Fibroblast of villous mesenchyme (primary cell): Measurements from ENCODE around the gene PPP3CB. TPM values are rescaled to one million over a fixed set of nuclear protein-coding genes. Genes with fewer than 3 reads are reported as not detected.

Experiments used
- DNase-seq: peaks from one replicate; pipeline ENCODE4 v3.0.0-alpha.2; 2010; ENCODE audit warnings: low read depth
- H3K4me3 ChIP-seq: 2 replicates; pipeline ENCODE4 v1.5.1; 2011; ENCODE audit warnings: low read depth, mild to moderate bottlenecking, low read length
- total RNA-seq: library from RNA; depleted of rRNA; stranded (reverse); fragments of >200 nt; gene quantifications from 2 replicates; pipeline ENCODE4 v1.2.3, GENCODE V29; 2012
- TF ChIP-seq, protein P1 (sequence below): IDR thresholded peaks from 2 replicates; pipeline ENCODE4 v1.5.1; 2012; ENCODE audit warnings: low read depth, mild to moderate bottlenecking, low read length; ENCODE audit not compliant: insufficient read depth

Gene PPP3CB
- total RNA-seq, 1 donor = 27.2 TPM

DNA sequence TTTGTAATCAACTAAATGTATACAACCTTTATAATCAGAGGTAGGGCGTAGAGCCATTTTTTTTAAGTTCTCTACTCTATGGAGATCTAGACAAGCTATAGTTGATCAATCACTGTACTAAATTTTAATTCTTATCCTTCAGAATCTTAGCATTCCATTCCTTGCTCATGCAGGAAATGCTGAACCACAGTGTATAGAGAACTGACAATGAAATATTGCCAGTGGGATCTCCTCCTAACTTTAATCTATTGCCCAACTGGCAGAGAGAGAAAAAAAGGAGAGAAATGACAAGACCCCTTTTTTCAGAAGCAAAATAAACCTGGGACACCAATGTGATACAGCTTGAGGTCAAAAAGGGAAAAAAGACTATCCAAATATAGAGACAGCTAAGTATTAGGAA lies 26.4 kb upstream of the PPP3CB start:
- TF ChIP-seq, protein P1, sequence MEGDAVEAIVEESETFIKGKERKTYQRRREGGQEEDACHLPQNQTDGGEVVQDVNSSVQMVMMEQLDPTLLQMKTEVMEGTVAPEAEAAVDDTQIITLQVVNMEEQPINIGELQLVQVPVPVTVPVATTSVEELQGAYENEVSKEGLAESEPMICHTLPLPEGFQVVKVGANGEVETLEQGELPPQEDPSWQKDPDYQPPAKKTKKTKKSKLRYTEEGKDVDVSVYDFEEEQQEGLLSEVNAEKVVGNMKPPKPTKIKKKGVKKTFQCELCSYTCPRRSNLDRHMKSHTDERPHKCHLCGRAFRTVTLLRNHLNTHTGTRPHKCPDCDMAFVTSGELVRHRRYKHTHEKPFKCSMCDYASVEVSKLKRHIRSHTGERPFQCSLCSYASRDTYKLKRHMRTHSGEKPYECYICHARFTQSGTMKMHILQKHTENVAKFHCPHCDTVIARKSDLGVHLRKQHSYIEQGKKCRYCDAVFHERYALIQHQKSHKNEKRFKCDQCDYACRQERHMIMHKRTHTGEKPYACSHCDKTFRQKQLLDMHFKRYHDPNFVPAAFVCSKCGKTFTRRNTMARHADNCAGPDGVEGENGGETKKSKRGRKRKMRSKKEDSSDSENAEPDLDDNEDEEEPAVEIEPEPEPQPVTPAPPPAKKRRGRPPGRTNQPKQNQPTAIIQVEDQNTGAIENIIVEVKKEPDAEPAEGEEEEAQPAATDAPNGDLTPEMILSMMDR = no peak
- peak; percentile 28 for DNase-seq
- H3K4me3 ChIP-seq = no peak overlapping the region

DNA sequence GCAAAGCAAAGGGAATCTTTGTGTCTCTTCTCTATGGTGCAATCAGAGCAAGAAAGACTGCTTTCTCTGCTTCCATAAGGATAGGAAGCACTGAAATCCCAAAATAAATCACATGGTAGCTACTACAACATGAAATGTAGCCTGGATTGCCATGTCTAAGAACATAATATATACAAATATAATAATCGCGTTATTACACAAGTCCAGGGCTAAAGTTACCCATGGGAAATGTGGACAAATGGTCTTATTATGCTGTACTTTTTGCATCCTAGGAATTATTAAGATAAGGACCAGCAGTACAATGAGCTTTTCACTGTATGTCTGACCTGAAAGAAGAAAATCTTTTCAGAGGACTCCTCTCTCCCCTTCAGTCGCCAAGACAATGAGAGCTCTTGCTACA lies 23.5 kb upstream of the PPP3CB start:
- no peak overlapping the region for H3K4me3 ChIP-seq
- no peak for DNase-seq
- TF ChIP-seq, protein P1 = no peak

DNA sequence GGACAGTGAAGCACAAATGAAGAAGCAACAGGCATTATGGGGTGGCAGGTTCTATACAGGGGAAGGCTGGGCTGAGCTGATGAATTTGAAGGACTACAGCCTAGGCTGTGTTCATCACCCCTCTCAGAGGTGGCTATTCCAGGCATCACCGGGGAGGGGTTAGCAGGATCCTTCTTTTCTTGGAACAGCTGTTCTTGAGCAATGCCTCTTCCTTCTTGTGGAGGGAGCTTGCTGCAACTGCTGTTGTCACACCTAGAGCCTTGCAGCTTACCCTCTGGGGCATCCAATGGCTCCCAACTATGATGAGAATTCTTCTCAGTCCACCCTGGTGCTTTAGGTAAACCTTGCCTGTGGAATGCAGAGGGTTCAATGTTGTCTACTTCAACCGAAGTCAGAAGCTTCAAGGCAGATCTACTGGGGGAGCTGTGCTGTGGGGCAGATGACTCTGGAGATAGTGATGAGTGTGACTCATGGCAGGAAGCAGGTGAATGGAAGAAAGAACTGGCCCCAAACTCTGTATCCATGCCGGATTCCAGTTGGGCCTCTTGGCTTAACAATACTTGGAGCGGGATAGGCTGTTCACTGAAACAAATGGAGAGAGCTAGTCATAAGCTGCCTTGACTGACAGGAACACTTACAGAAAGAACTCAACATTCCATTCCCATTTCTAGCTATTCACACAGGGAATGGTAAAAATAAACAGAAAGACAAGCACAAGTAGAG lies 21.5 kb upstream of the PPP3CB start:
- TF ChIP-seq, protein P1 = no peak
- H3K4me3 ChIP-seq = no peak overlapping the region
- no peak for DNase-seq

DNA sequence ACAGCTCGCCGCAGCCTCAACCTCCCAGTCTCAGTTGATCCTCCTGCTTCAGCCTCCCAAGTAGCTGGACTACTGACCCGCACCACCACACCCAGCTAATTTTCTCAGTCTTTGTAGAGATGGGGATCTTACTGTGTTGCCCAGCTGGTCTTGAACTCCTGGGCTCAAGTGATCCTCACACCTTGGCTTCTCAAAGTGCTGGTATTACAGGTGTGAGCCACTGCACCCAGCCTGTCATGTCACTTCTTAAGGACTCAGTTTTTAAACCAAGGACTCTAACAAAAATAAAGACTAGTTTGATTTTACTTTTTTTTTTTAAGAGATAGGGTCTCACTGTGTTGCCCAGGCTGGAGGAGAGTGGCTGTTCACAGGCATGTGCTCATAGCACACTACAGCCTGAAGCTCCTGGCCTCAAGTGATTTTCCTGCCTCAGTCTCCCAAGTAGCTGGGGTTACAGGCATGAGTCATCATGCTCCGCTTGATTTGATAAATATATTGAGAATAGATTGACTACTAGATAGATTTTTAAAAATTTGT lies 16.5 kb upstream of the PPP3CB start:
- no peak overlapping the region for H3K4me3 ChIP-seq
- TF ChIP-seq, protein P1 = no peak
- no peak for DNase-seq

DNA sequence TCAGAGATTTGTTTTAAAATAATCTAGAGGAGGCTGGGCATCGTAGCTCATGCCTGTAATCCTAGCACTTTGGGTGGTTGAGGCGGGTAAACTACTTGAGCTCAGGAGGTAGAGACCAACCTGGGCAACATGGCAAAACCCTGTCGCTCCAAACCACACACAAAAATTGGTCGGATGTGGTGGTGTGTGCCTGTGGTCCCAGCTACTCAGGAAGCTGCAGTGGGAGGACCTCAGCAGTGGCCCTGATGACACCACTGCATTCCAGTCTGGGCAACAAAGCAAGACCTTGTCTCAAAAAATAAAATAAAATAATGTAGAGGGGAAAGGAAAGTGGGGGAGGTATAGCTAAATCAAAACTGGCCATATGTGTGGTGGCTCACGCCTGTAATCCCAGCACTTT lies 13.9 kb upstream of the PPP3CB start:
- H3K4me3 ChIP-seq = no peak overlapping the region

DNA sequence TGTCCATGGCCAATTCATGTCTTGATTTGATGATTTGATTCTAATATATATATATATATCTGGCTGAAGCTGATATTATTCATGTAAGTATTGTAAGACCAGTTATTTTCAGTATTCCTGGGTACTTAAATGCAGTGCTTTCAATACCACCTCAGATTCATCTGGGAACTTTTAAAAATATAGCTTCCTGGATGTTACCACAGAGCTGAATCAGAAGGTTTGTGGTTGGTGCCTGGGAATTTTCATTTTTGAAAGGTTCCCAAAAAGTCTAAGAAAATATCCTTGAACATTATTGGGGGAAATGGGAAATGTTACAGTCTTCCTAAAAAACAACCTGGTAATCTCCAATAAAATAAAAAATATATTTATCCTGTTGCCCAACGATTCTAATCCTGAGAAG lies 10.7 kb upstream of the PPP3CB start:
- no peak overlapping the region for H3K4me3 ChIP-seq
- DNase-seq = peak; percentile 43
- TF ChIP-seq, protein P1 = no peak

More for the DNA sequence above, 13.9 kb upstream of the PPP3CB start:
- DNase-seq = no peak
- TF ChIP-seq, protein P1 = no peak
